GM23338 (cell line): ENCODE data around the gene TMEM88. TPM values are rescaled to one million over a fixed set of nuclear protein-coding genes. Genes with fewer than 3 reads are reported as not detected.

Experiments used
- ATAC-seq: fragments of 200-7000 bp; cut with Tn5 transposase; 3 replicates; pipeline ENCODE4 v1.9.1; 2020
- DNase-seq: peaks from one replicate; pipeline ENCODE4 v3.0.0-alpha.2; 2015; ENCODE audit warnings: low spot score
- H2AFZ ChIP-seq: fragments of 200-600 bp; sonication (generic); 2 replicates; pipeline ENCODE4 v1.8.0; 2016; ENCODE audit warnings: antibody characterized with exemption, mild to moderate bottlenecking, moderate library complexity
- H3F3A ChIP-seq: fragments of 200-600 bp; sonication (generic); replicated peaks from 2 replicates; pipeline ENCODE4 v1.8.0; 2017; ENCODE audit warnings: antibody characterized with exemption, mixed run types, low read depth
- H3K27ac ChIP-seq: fragments of 200-600 bp; sonication (generic); 2 replicates; pipeline ENCODE4 v1.6.1; 2016; ENCODE audit warnings: low read depth
- H3K27me3 ChIP-seq: fragments of 200-600 bp; sonication (generic); 2 replicates; pipeline ENCODE4 v1.8.0; 2016; ENCODE audit warnings: mild to moderate bottlenecking, mixed run types, moderate library complexity; ENCODE audit not compliant: insufficient read depth
- H3K36me3 ChIP-seq: fragments of 200-600 bp; sonication (generic); 2 replicates; pipeline ENCODE4 v1.8.0; 2016; ENCODE audit warnings: mild to moderate bottlenecking; ENCODE audit not compliant: insufficient read depth
- H3K4me1 ChIP-seq: fragments of 200-600 bp; sonication (generic); 2 replicates; pipeline ENCODE4 v1.8.0; 2016; ENCODE audit warnings: mild to moderate bottlenecking, moderate library complexity; ENCODE audit not compliant: insufficient read depth
- H3K4me2 ChIP-seq: fragments of 200-600 bp; sonication (generic); 2 replicates; pipeline ENCODE4 v1.7.1; 2017; ENCODE audit warnings: mixed run types
- H3K4me3 ChIP-seq: fragments of 200-600 bp; sonication (generic); 2 replicates; pipeline ENCODE4 v1.6.1; 2016; ENCODE audit warnings: mixed run types
- H3K79me2 ChIP-seq: fragments of 200-600 bp; sonication (generic); replicated peaks from 2 replicates; pipeline ENCODE4 v1.8.0; 2017; ENCODE audit warnings: mild to moderate bottlenecking; ENCODE audit not compliant: insufficient read depth
- H3K9me2 ChIP-seq: fragments of 200-600 bp; sonication (generic); 2 replicates; pipeline ENCODE4 v1.8.0; 2017; ENCODE audit not compliant: insufficient read depth
- H4K20me1 ChIP-seq: fragments of 200-600 bp; sonication (generic); replicated peaks from 2 replicates; pipeline ENCODE4 v1.8.0; 2017; ENCODE audit warnings: mild to moderate bottlenecking; ENCODE audit not compliant: insufficient read depth
- H3K27ac Mint-ChIP-seq: 2 replicates; pipeline ENCODE4 v1.8.0; 2020; ENCODE audit warnings: inconsistent platforms, mild to moderate bottlenecking, moderate library complexity, mixed read lengths
- H3K27me3 Mint-ChIP-seq: 3 replicates; pipeline ENCODE4 v1.8.0; 2022; ENCODE audit warnings: low read depth, mild to moderate bottlenecking, moderate library complexity, mixed read lengths, inconsistent platforms; ENCODE audit not compliant: insufficient read depth, poor library complexity
- H3K36me3 Mint-ChIP-seq: 3 replicates; pipeline ENCODE4 v1.8.0; 2021; ENCODE audit warnings: low read depth, mild to moderate bottlenecking, inconsistent platforms, moderate library complexity, mixed read lengths
- H3K4me1 Mint-ChIP-seq: 3 replicates; pipeline ENCODE4 v1.8.0; 2020; ENCODE audit warnings: mild to moderate bottlenecking, inconsistent platforms, mixed read lengths
- H3K4me3 Mint-ChIP-seq: 3 replicates; pipeline ENCODE4 v1.8.0; 2021; ENCODE audit warnings: moderate library complexity, mild to moderate bottlenecking, inconsistent platforms, mixed read lengths
- H3K9me3 Mint-ChIP-seq: 3 replicates; pipeline ENCODE4 v1.8.0; 2020; ENCODE audit warnings: moderate library complexity, mild to moderate bottlenecking, inconsistent platforms, mixed read lengths
- CREB1 ChIP-seq: fragments of 250-450 bp; sonication (Bioruptor Pico); IDR thresholded peaks from 2 replicates; pipeline ENCODE4 v1.5.0; 2020; ENCODE audit warnings: low read depth, mild to moderate bottlenecking, moderate library complexity
- CTCF ChIP-seq, 2 experiments: fragments of 200-600 bp in 1 of 2; sonication (generic) in 1 of 2; conservative IDR thresholded peaks; 2 replicates each; pipeline versions ENCODE4 v1.5.1 to v1.6.1; 2016 to 2017; ENCODE audit warnings: antibody characterized with exemption in 2 of 2, low read depth in 2 of 2, mild to moderate bottlenecking in 2 of 2, moderate library complexity in 1 of 2
- ETS1 ChIP-seq: IDR thresholded peaks from 2 replicates; pipeline ENCODE4 v1.6.1; 2016; ENCODE audit warnings: antibody characterized with exemption
- EZH2 ChIP-seq: fragments of 200-600 bp; sonication (generic); IDR thresholded peaks from one replicate; pipeline ENCODE4 v1.8.0; 2017; ENCODE audit warnings: antibody characterized with exemption, mild to moderate bottlenecking, low read depth; ENCODE audit not compliant: unreplicated experiment
- JUNB ChIP-seq: IDR thresholded peaks from one replicate; pipeline ENCODE4 v1.6.1; 2016; ENCODE audit warnings: antibody characterized with exemption; ENCODE audit not compliant: unreplicated experiment
- NANOG ChIP-seq: IDR thresholded peaks from 2 replicates; pipeline ENCODE4 v1.6.1; 2016; ENCODE audit warnings: antibody characterized with exemption, borderline replicate concordance
- REST ChIP-seq: IDR thresholded peaks from one replicate; pipeline ENCODE4 v1.6.1; 2018; ENCODE audit warnings: antibody characterized with exemption; ENCODE audit not compliant: unreplicated experiment
- ZNF114 ChIP-seq: fragments of 250-450 bp; sonication (Bioruptor Pico); IDR thresholded peaks from 2 replicates; pipeline ENCODE4 v1.5.0; 2020; ENCODE audit warnings: mild to moderate bottlenecking, moderate library complexity
- ZNF462 ChIP-seq: fragments of 250-450 bp; sonication (Bioruptor Pico); IDR thresholded peaks from 2 replicates; pipeline ENCODE4 v1.5.0; 2020; ENCODE audit warnings: mild to moderate bottlenecking, moderate library complexity
- polyA plus RNA-seq: library from polyadenylated mRNA; unstranded; fragments of >200 nt; fragmentation: Nextera tagmentation; extraction: Ambion mirVana; gene quantifications from 2 replicates; pipeline ENCODE4 v1.2.1, GENCODE V29; 2016
- total RNA-seq: library from RNA; depleted of rRNA; stranded (reverse); fragments of >200 nt; shearing (Covaris generic); gene quantifications from 2 replicates; pipeline ENCODE4 v1.2.3, GENCODE V29; 2014

Gene TMEM88
- total and polyA plus RNA-seq, 2 experiments from 2014 or later: 0.58 to 0.97 TPM

GRCh38 chr17:7888184-7888920, 33.5 kb downstream of the TMEM88 start, which contains the start of gene CHD3:
Gene CHD3 (plus strand): TSS chr17:7888789. CDS start chr17:7889001, 212 bp downstream.
- Histone ChIP-seq H3K79me2 (no peaks in the 10 kb centered on the region), H3F3A (peaks cover 8% of the 10 kb centered on the region), H3K36me3 (0 out of 2 replicates have a peak, but pooled peaks cover 3% of the 10 kb centered on the region), H4K20me1 (no peaks in the 10 kb centered on the region), H3K9me2 (no peaks in the 10 kb centered on the region), H3K27ac (no peak within 1 kb of the TSS), H3K4me1 (peaks cover 38% of the 10 kb centered on the region), H3K27me3 (peaks cover 46% of the 10 kb centered on the region), H3K4me3 (peak within 1 kb of the TSS; percentile 65), H3K4me2 (peak within 1 kb of the TSS; percentile 88), H2AFZ (peak within 1 kb of the TSS; percentile 99)
- Mint-ChIP-seq H3K4me3 (no peak within 1 kb of the TSS; the same call in 2 of the 3 replicates), H3K27ac (no peak within 1 kb of the TSS), H3K4me1 (peaks cover 3% of the 10 kb centered on the region; the same call in 2 of the 3 replicates), H3K9me3 (no peaks in the 10 kb centered on the region; the same call in 2 of the 3 replicates), H3K36me3 (no peaks in the 10 kb centered on the region; the same call in 2 of the 3 replicates), H3K27me3 (peaks cover 9% of the 10 kb centered on the region)
- TF ChIP-seq ZNF462 (CRISPR knock-in tag) (no peak), CTCF (conservative IDR thresholded peaks at IDR 0.05; ENCODE audit: low read depth in 2 of 2) (no peak), ETS1 (no peak), JUNB (no peak), NANOG (no peak), CREB1 (no peak), REST (no peak), EZH2 (no peak), ZNF114 (CRISPR knock-in tag) (no peak)
- DNase-seq (peak; percentile 23), ATAC-seq (peak; percentile 8)
